ENCODE data around the gene NUP205.

NUP205 gene

DNA sequence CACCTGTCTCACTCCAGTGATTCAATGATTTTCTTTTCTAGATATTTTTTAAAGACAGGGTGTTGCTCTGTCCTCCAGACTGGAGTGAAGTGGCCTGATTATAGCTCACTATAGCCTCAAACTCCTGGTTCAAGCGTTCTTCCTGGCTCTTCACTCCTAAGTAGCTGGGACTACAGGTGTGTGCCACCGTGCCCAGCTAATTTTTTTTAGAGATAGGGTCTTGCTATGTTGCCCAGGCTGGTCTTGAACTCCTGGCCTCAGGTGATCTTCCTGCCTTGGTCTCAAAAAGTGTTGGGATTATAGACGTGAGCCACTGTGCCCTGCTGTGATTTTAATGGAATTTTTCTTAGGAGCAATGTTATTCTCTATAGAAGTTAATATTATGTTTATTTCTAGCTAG is 14.1 kb downstream of the NUP205 start:
- Histone ChIP-seq H3K27ac (no peak overlapping the region), H3K4me3 (ENCODE audit: low read depth, low read length) (no peak overlapping the region), H3K27me3 (replicated peaks) (no peaks in the 10 kb centered on the region), H3K36me3 (replicated peaks) (peaks cover 15% of the 10 kb centered on the region)
- in situ Hi-C loops (cut with HindIII; ENCODE audit: low pct_ligation_motif_present, low sequenced_read_pairs), result no loop called here
- no peak for DNase-seq
- TF ChIP-seq, protein P1, sequence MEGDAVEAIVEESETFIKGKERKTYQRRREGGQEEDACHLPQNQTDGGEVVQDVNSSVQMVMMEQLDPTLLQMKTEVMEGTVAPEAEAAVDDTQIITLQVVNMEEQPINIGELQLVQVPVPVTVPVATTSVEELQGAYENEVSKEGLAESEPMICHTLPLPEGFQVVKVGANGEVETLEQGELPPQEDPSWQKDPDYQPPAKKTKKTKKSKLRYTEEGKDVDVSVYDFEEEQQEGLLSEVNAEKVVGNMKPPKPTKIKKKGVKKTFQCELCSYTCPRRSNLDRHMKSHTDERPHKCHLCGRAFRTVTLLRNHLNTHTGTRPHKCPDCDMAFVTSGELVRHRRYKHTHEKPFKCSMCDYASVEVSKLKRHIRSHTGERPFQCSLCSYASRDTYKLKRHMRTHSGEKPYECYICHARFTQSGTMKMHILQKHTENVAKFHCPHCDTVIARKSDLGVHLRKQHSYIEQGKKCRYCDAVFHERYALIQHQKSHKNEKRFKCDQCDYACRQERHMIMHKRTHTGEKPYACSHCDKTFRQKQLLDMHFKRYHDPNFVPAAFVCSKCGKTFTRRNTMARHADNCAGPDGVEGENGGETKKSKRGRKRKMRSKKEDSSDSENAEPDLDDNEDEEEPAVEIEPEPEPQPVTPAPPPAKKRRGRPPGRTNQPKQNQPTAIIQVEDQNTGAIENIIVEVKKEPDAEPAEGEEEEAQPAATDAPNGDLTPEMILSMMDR (IDR thresholded peaks at IDR 0.05; ENCODE audit: low read depth, low read length, missing control alignments), result no peak

DNA sequence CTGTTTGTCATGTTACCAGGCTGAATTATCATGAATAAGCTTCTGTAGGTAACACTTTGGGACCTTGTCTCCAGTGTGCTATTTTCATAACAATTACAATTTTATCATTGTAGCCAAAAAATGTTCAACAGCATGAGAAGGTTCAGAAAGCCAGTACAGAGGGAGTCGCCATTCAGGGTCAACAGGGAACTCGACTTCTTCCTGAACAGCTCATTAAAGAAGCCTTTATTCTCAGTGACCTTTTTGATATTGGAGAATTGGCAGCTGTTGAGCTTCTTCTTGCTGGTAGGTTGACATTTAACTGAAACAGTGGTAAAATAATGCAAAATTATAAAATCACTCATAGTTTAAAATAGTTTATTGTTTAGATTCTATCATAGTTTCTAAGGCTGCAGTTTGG is 15.8 kb downstream of the NUP205 start:
- Histone ChIP-seq H3K4me3 (ENCODE audit: low read depth, low read length) (no peak overlapping the region), H3K27me3 (replicated peaks) (no peaks in the 10 kb centered on the region), H3K36me3 (replicated peaks) (peaks cover 19% of the 10 kb centered on the region), H3K27ac (no peak overlapping the region)
- no peak for DNase-seq
- TF ChIP-seq, protein P1 (IDR thresholded peaks at IDR 0.05; ENCODE audit: low read depth, low read length, missing control alignments), result no peak
- in situ Hi-C loops (cut with HindIII; ENCODE audit: low pct_ligation_motif_present, low sequenced_read_pairs), result no loop called here

DNA sequence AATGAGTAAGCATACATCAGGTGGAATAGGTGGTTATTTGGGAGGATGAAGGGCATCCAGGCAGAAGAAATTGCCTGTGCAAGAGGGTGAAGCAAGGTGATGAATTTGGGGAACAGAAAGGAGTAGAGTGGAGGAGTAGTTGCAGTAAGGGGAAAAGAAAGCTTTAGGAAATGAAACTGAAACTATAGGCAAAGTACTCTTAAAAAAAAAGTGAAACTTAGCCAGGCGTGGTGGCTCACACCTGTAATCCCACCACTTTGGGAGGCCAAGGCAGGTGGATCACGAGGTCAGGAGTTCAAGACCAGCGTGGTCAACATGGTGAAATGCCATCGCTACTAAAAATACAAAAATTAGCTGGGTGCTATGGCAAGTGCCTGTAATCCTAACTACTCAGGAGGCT is 17.6 kb downstream of the NUP205 start:
- Histone ChIP-seq H3K27me3 (replicated peaks) (no peaks in the 10 kb centered on the region), H3K27ac (no peak overlapping the region), H3K36me3 (replicated peaks) (peaks cover 19% of the 10 kb centered on the region), H3K4me3 (ENCODE audit: low read depth, low read length) (no peak overlapping the region)
- no peak for DNase-seq
- in situ Hi-C loops (cut with HindIII; ENCODE audit: low pct_ligation_motif_present, low sequenced_read_pairs), result no loop called here
- TF ChIP-seq, protein P1 (IDR thresholded peaks at IDR 0.05; ENCODE audit: low read depth, low read length, missing control alignments), result no peak

DNA sequence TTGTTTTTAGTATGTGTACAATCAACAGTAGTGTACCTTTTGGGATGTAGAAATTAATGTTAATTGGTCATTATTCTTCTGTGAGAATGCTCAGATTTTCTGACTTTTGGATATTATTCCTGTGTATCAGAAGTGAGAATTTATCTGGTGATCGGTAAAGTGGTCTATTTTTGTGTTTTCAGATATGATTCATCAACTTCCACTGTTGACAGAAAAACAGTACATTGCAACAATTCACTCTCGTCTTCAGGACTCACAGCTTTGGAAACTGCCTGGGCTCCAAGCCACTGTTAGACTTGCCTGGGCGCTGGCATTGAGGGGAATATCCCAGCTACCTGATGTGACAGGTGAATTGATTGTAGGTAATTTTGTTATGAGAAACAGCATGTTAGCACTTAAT is 20.9 kb downstream of the NUP205 start:
- no peaks in the 10 kb centered on the region for H3K27me3 ChIP-seq (replicated peaks)
- no peak for DNase-seq
- H3K27ac ChIP-seq, result no peak overlapping the region
- H3K36me3 ChIP-seq (replicated peaks), result peaks cover 15% of the 10 kb centered on the region
- TF ChIP-seq, protein P1 (IDR thresholded peaks at IDR 0.05; ENCODE audit: low read depth, low read length, missing control alignments), result no peak
- H3K4me3 ChIP-seq (ENCODE audit: low read depth, low read length), result no peak overlapping the region
- in situ Hi-C loops (cut with HindIII; ENCODE audit: low pct_ligation_motif_present, low sequenced_read_pairs), result no loop called here

DNA sequence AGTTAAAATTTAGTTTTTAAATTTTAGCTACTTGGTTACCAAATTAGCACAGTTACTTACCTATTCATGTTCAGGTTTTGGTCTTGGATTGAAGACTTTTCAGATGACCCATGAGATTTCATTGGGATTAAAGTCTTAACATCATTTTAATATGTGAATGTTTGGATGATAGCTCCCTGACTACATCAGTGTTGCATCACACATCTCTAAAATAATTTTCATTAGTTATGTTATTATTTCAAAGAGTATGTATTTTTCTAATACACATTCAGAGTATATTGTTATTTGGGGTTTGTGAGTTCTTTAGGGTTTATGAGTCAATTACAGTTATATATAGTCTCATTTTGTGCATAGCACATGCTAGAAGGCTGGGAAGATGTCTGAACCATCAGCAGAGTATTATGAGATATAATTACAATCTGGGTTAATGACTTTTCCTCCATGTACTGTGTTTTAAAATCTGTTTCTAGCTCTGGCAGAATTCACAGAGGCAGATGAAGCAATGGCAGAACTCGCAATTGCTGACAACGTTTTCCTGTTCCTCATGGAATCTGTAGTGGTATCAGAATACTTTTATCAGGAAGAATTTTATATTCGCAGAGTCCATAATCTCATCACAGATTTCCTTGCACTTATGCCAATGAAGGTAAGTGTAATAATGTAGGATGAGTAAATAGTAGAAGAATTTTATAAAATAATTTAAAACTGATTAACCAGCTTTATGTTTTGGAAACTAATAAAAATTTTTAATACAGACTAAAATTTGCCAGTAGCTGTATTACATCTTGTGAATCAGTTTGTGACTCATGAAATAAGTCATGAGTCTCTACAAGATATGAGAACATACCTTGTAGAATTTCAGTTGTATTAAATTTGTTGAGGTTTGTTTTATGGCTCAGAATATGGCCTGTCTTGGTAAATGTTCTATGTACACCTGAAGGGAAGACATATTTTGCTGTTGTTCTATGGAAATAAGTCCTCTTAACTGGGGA is 26.9 kb downstream of the NUP205 start:
- Histone ChIP-seq H3K27ac (peak overlapping the region; percentile 8), H3K4me3 (ENCODE audit: low read depth, low read length) (no peak overlapping the region), H3K36me3 (replicated peaks) (peaks cover 16% of the 10 kb centered on the region), H3K27me3 (replicated peaks) (no peaks in the 10 kb centered on the region)
- no peak for DNase-seq
- in situ Hi-C loops (cut with HindIII; ENCODE audit: low pct_ligation_motif_present, low sequenced_read_pairs), result no loop called here
- TF ChIP-seq, protein P1 (IDR thresholded peaks at IDR 0.05; ENCODE audit: low read depth, low read length, missing control alignments), result no peak
